ENCODE measurements around the gene PTPN9. TPM values are rescaled to one million over a fixed set of nuclear protein-coding genes. Genes with fewer than 3 reads are reported as not detected.
"Not testable (repeated sequence)": the region's sequence is repeated elsewhere in the genome, so short reads cannot be mapped to it uniquely, and the experiment has no call there.

PTPN9 gene
- total RNA-seq, 1 donor from 2014 or later = 33.2 TPM

GRCh38 chr15:75551091-75551490 lies 28.0 kb downstream of the PTPN9 start:
- H3K36me3 Mint-ChIP-seq (ENCODE audit: low read depth) = no peaks in the 10 kb centered on the region
- no peaks in the 10 kb centered on the region for H3K9me3 Mint-ChIP-seq (ENCODE audit: low read depth)
- no peaks in the 10 kb centered on the region for H3K27me3 Mint-ChIP-seq (ENCODE audit: low read depth)
- H3K27ac Mint-ChIP-seq (ENCODE audit: unreplicated experiment) = peak overlapping the region; percentile 17
- no peak overlapping the region for H3K4me3 Mint-ChIP-seq (ENCODE audit: unreplicated experiment)
- TF ChIP-seq CTCF (IDR thresholded peaks at IDR 0.05) = no peak
- no peak for DNase-seq (ENCODE audit: low spot score)
- H3K4me1 Mint-ChIP-seq (ENCODE audit: low read depth) = peaks cover 14% of the 10 kb centered on the region

GRCh38 chr15:75545064-75545463 lies 34.1 kb downstream of the PTPN9 start:
- H3K4me3 Mint-ChIP-seq (ENCODE audit: unreplicated experiment) = no peak overlapping the region
- TF ChIP-seq CTCF (IDR thresholded peaks at IDR 0.05) = no peak
- no peaks in the 10 kb centered on the region for H3K27me3 Mint-ChIP-seq (ENCODE audit: low read depth)
- no peaks in the 10 kb centered on the region for H3K9me3 Mint-ChIP-seq (ENCODE audit: low read depth)
- H3K27ac Mint-ChIP-seq (ENCODE audit: unreplicated experiment) = no peak overlapping the region
- H3K36me3 Mint-ChIP-seq (ENCODE audit: low read depth) = no peaks in the 10 kb centered on the region
- H3K4me1 Mint-ChIP-seq (ENCODE audit: low read depth) = peaks cover 32% of the 10 kb centered on the region
- no peak for DNase-seq (ENCODE audit: low spot score)

GRCh38 chr15:75544359-75544758 lies 34.8 kb downstream of the PTPN9 start:
- DNase-seq (ENCODE audit: low spot score) = no peak
- H3K36me3 Mint-ChIP-seq (ENCODE audit: low read depth) = no peaks in the 10 kb centered on the region
- H3K9me3 Mint-ChIP-seq (ENCODE audit: low read depth) = no peaks in the 10 kb centered on the region
- H3K27me3 Mint-ChIP-seq (ENCODE audit: low read depth) = no peaks in the 10 kb centered on the region
- TF ChIP-seq CTCF (IDR thresholded peaks at IDR 0.05) = no peak
- H3K4me3 Mint-ChIP-seq (ENCODE audit: unreplicated experiment) = no peak overlapping the region
- H3K27ac Mint-ChIP-seq (ENCODE audit: unreplicated experiment) = peak overlapping the region; percentile 27
- peaks cover 32% of the 10 kb centered on the region for H3K4me1 Mint-ChIP-seq (ENCODE audit: low read depth)

- H3K27ac Mint-ChIP-seq (ENCODE audit: unreplicated experiment); H3K36me3 Mint-ChIP-seq (ENCODE audit: low read depth); DNase-seq (ENCODE audit: low spot score); H3K9me3 Mint-ChIP-seq (ENCODE audit: low read depth); H3K27me3 Mint-ChIP-seq (ENCODE audit: low read depth); H3K4me3 Mint-ChIP-seq (ENCODE audit: unreplicated experiment): not testable (repeated sequence)
- peaks cover 39% of the 10 kb centered on the region for H3K4me1 Mint-ChIP-seq (ENCODE audit: low read depth)
Measured at GRCh38 chr15:75542949-75543545, 36.1 kb downstream of the PTPN9 start.

GRCh38 chr15:75542386-75542797 lies 36.7 kb downstream of the PTPN9 start:
- no peaks in the 10 kb centered on the region for H3K9me3 Mint-ChIP-seq (ENCODE audit: low read depth)
- DNase-seq (ENCODE audit: low spot score) = no peak
- H3K27ac Mint-ChIP-seq (ENCODE audit: unreplicated experiment) = peak overlapping the region; percentile 24
- no peaks in the 10 kb centered on the region for H3K27me3 Mint-ChIP-seq (ENCODE audit: low read depth)
- no peaks in the 10 kb centered on the region for H3K36me3 Mint-ChIP-seq (ENCODE audit: low read depth)
- no peak for TF ChIP-seq CTCF (IDR thresholded peaks at IDR 0.05)
- peaks cover 42% of the 10 kb centered on the region for H3K4me1 Mint-ChIP-seq (ENCODE audit: low read depth)
- H3K4me3 Mint-ChIP-seq (ENCODE audit: unreplicated experiment) = no peak overlapping the region

- Mint-ChIP-seq H3K27me3 (ENCODE audit: low read depth) (no peaks in the 10 kb centered on the region), H3K4me3 (ENCODE audit: unreplicated experiment) (no peak overlapping the region), H3K9me3 (ENCODE audit: low read depth) (no peaks in the 10 kb centered on the region), H3K4me1 (ENCODE audit: low read depth) (peaks cover 27% of the 10 kb centered on the region), H3K36me3 (ENCODE audit: low read depth) (no peaks in the 10 kb centered on the region), H3K27ac (ENCODE audit: unreplicated experiment) (peak overlapping the region; percentile 22)
- no peak for DNase-seq (ENCODE audit: low spot score)
- TF ChIP-seq CTCF (IDR thresholded peaks at IDR 0.05) = no peak
Measured at GRCh38 chr15:75538376-75538775, 40.7 kb downstream of the PTPN9 start.
